ENCODE measurements around the gene XYLT1.

The XYLT1 gene

GRCh38 chr16:17454162-17454730, 16.5 kb downstream of the XYLT1 start:
- DNase-seq: no peak

GRCh38 chr16:17453364-17454038, 17.3 kb downstream of the XYLT1 start:
- no peak for DNase-seq

- DNase-seq: no peak
Observed at GRCh38 chr16:17452922-17453321, 17.8 kb downstream of the XYLT1 start.

- DNase-seq: no peak
Observed at GRCh38 chr16:17451843-17452242, 18.9 kb downstream of the XYLT1 start.

GRCh38 chr16:17450291-17450690, 20.5 kb downstream of the XYLT1 start:
- no peak for DNase-seq

GRCh38 chr16:17448640-17449638, 21.8 kb downstream of the XYLT1 start:
- no peak for DNase-seq

- DNase-seq: no peak
Observed at GRCh38 chr16:17447101-17447569, 23.6 kb downstream of the XYLT1 start.

- no peak for DNase-seq
Observed at GRCh38 chr16:17446661-17447060, 24.1 kb downstream of the XYLT1 start.

GRCh38 chr16:17445421-17445820, 25.3 kb downstream of the XYLT1 start:
- DNase-seq: no peak

GRCh38 chr16:17444658-17445057, 26.1 kb downstream of the XYLT1 start:
- DNase-seq: no peak

GRCh38 chr16:17440131-17440530, 30.6 kb downstream of the XYLT1 start:
- DNase-seq: no peak

- no peak for DNase-seq
Observed at GRCh38 chr16:17439580-17439979, 31.2 kb downstream of the XYLT1 start.

- DNase-seq: no peak
Observed at GRCh38 chr16:17437981-17438380, 32.8 kb downstream of the XYLT1 start.

- DNase-seq: no peak
Observed at GRCh38 chr16:17437127-17437720, 33.5 kb downstream of the XYLT1 start.

- DNase-seq: no peak
Observed at GRCh38 chr16:17435318-17435717, 35.4 kb downstream of the XYLT1 start.

GRCh38 chr16:17433577-17434451, 36.9 kb downstream of the XYLT1 start:
- DNase-seq: no peak

- no peak for DNase-seq
Observed at GRCh38 chr16:17432901-17433576, 37.7 kb downstream of the XYLT1 start.

GRCh38 chr16:17431968-17432625, 38.7 kb downstream of the XYLT1 start:
- DNase-seq: no peak

- DNase-seq: no peak
Observed at GRCh38 chr16:17431012-17431411, 39.7 kb downstream of the XYLT1 start.

GRCh38 chr16:17426451-17426850, 44.3 kb downstream of the XYLT1 start:
- DNase-seq: no peak

- no peak for DNase-seq
Observed at GRCh38 chr16:17424771-17425170, 46.0 kb downstream of the XYLT1 start.
